ENCODE results near the gene RASGEF1C.

GRCh38 chr5:180250329-180250728 is 41.3 kb upstream of the RASGEF1C start:
- TF ChIP-seq REST (IDR thresholded peaks at IDR 0.05; ENCODE audit: insufficient read depth in 1 of 2, low read depth in 2 of 2, low read length in 2 of 2) (no peak), POLR2AphosphoS5 (IDR thresholded peaks at IDR 0.05; ENCODE audit: low read depth, low read length) (no peak)

Data from PFSK-1 (cell line).